AG10803 (cell line): ENCODE results near the gene DCUN1D4.

Experiments used
- DNase-seq: peaks from one replicate; pipeline ENCODE4 v3.0.0; 2010; ENCODE audit warnings: low read depth
- H3K4me3 ChIP-seq: 2 replicates; pipeline ENCODE4 v1.5.1; 2011; ENCODE audit warnings: mild to moderate bottlenecking, low read length, control low read depth
- TF ChIP-seq, protein P1 (sequence below): conservative IDR thresholded peaks from 2 replicates; pipeline ENCODE4 v1.5.1; 2011; ENCODE audit warnings: mild to moderate bottlenecking, low read length, control low read depth, inconsistent platforms

DCUN1D4 gene

DNA sequence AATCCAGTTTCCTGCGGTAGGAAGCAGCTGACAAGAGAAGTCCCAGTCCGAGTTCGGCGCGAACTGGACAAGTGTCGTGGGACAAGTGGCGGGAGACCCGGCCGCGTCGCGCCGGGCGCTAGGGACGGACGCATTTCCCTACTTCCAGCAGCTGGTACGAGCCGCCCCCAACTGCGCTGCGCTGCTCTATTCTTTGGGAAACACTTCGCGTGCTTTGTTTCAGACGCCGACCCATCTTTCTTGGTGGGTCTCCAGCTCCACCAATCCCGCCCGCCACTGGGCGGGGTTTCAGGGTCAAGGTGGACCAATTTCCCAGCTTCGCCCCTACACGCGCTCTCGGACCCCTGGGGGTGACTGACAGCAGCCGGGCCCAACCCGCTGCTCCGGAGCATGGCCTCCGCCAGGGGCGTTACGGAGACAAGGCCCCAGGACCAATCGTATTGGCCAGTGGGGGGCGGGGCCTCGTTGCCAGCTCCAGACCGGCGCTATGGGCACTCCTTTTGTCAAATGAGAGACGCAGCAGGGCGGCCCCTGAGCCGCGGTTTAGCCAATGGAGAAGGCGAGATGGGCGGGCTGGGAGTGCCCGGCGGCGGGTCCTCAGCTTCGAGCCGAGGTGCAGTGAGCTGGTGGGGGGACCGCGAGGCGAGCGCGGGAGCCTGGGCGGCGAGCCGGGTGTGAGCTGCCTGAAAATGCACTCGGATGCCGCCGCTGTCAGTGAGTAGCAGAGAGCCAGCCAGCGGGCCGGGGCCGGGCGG, at the start of gene DCUN1D4:
TSS of gene DCUN1D4 (plus strand) at position 600 of the 755 bp plus-strand sequence. CDS start at position 690, 90 bp downstream.
- peak; percentile 100 for DNase-seq
- TF ChIP-seq, protein P1, sequence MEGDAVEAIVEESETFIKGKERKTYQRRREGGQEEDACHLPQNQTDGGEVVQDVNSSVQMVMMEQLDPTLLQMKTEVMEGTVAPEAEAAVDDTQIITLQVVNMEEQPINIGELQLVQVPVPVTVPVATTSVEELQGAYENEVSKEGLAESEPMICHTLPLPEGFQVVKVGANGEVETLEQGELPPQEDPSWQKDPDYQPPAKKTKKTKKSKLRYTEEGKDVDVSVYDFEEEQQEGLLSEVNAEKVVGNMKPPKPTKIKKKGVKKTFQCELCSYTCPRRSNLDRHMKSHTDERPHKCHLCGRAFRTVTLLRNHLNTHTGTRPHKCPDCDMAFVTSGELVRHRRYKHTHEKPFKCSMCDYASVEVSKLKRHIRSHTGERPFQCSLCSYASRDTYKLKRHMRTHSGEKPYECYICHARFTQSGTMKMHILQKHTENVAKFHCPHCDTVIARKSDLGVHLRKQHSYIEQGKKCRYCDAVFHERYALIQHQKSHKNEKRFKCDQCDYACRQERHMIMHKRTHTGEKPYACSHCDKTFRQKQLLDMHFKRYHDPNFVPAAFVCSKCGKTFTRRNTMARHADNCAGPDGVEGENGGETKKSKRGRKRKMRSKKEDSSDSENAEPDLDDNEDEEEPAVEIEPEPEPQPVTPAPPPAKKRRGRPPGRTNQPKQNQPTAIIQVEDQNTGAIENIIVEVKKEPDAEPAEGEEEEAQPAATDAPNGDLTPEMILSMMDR: peak; percentile 41
- H3K4me3 ChIP-seq: peak within 1 kb of the TSS; percentile 87

DNA sequence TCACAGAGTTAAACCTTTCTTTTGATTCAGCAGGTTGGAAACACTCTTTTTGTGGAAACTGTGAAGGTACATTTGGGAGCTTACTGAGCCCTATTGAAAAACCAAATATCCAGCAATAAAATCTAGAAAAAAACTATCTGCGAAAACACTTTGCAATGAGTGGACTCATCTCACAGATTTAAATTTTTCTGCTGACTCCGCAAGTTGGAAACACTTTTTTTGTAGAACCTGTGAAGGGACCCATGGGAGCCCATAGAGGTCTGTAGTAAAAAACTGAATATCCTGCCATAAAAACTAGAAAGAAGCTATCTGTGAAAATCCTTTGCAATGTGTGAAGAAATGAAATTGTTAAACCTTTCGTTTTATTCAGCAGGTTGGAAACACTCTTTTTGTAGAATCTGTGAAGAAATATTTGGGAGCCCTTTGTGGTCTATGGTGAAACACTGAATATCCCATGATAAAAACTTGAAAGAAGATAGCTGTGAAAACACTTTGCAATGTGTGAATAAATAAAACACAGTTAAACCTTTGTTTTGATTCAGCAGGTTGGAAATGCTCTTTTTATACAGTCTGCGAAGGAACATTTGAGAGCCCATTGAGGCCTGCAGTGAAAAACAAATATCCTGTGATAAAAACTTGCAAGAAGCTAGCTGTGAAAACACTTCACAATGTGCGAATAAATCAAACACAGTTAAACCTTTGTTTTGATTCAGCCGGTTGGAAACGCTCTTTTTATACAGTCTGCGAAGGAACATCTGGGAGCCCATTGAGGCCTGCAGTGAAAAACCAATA, 22.3 kb upstream of the DCUN1D4 start:
- TF ChIP-seq, protein P1: no peak
- DNase-seq: no peak

DNA sequence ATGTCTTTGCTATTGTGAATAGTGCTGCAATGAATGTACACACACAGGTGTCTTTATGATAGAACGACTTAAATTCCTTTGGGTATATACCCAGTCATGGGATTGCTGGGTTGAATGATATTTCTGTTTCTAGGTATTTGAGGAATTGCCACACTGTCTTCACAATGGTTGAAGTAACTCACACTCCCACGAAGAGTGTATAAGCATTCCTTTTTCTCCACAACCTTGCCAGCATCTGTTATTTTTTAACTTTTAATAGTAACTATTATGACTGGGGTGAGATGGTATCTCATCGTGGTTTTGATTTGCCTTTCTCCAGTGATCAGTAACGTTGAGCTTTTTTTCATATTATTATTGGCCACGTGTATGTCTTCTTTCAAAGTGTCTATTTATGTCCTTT, 17.6 kb upstream of the DCUN1D4 start:
- DNase-seq: no peak
- no peak overlapping the region for H3K4me3 ChIP-seq
- TF ChIP-seq, protein P1: no peak

More for the DNA sequence above, 22.3 kb upstream of the DCUN1D4 start:
- H3K4me3 ChIP-seq: no peak overlapping the region

GRCh38 chr4:51830156-51830720, 12.7 kb upstream of the DCUN1D4 start:
- TF ChIP-seq, protein P1: no peak
- no peak overlapping the region for H3K4me3 ChIP-seq
- DNase-seq: no peak

DNA sequence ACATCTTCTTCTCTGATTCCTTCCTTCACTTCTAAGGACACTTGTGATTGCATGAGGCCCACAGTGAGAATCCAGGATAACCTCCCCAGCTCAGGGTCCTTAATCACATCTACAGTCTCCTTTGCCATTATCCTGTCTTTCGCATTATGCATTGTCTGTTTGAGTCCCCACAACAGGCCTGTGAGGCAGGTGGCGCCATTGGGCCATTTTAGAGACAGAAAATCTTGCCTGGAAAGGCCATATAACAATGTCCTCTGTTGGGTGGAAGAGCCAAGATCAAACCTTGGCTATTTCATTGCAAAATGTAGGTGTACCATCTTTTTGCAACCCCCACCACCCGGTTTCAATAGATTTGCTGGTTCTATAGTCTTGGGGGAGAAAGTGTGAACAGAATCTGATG, 11.8 kb upstream of the DCUN1D4 start:
- DNase-seq: peak; percentile 48
- no peak overlapping the region for H3K4me3 ChIP-seq
- TF ChIP-seq, protein P1: peak; percentile 78

GRCh38 chr4:51833236-51833635, 9.7 kb upstream of the DCUN1D4 start:
- DNase-seq: no peak
- TF ChIP-seq, protein P1: no peak
- H3K4me3 ChIP-seq: no peak overlapping the region
